ENCODE measurements around the gene KIR3DL2.

DNA sequence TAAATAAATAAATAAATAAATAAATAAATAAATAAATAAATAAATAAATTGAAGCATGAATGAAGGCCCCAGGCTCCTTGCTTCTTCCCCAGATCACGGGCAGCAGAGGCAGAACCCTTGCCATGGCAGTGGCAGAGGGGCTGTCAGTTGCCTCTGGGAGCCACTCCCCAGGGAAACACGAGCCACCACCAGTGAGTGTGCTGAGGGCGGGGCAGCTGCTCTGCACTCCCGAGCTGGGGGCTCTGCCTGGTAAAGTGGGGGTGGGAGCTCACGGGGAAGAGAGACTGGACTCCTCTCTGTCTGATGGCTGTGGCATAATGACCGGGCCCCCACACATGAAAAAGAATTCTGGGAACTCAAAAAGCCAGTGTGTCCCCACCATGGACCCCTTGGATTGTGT is 31.6 kb downstream of the KIR3DL2 start:
- TF ChIP-seq CTCF (conservative IDR thresholded peaks at IDR 0.05) (no peak), EZH2 (IDR thresholded peaks at IDR 0.05; ENCODE audit: low read depth) (no peak)
